ENCODE data around the gene FAM98A. TPM values are rescaled to one million over a fixed set of nuclear protein-coding genes. Genes with fewer than 3 reads are reported as not detected.

Gene FAM98A
- total and polyA plus RNA-seq, 10 of the 15 experiments (the other 5 are each of a cell fraction or from before 2014, with no cell fraction given), result 29.7 to 231 (median 80.2) TPM

- ChIA-PET RAD21 (ENCODE audit: unreplicated experiment) (interaction anchor here (1.6 kb wide), 1 partner anchor 63 kb away, joined by 3 read pairs; no protein-coding TSS in a partner anchor), CTCF (interaction anchor here (0.6 to 1.4 kb wide), 2 partner anchors 81 to 94 kb away, joined by 4 to 5 read pairs; no protein-coding TSS in a partner anchor), SMC1A (ENCODE audit: uncharacterized antibody, unreplicated experiment) (interaction anchor here (1.0 to 1.1 kb wide), 2 partner anchors 14 to 56 kb away, joined by 3 read pairs; no protein-coding TSS in a partner anchor), POLR2A (no interaction called here)
- no peaks in the 10 kb centered on the region for H4K20me1 ChIP-seq (ENCODE audit: control insufficient read depth, insufficient read depth)
- no peak overlapping the region for H3K4me2 ChIP-seq (ENCODE audit: control insufficient read depth, insufficient read depth)
- H3K27ac ChIP-seq (ENCODE audit: control insufficient read depth, insufficient read depth), result no peak overlapping the region
- in situ Hi-C loops (cut with MboI) (no loop called here), intact Hi-C loops (cut with micrococcal nuclease; ENCODE audit: unreplicated experiment) (no loop called here)
- H3K9ac ChIP-seq (ENCODE audit: control insufficient read depth, insufficient read depth, low read length), result no peak overlapping the region
- WGBS (ENCODE audit: insufficient coverage, insufficient replicate concordance, low lambda C conversion rate, missing lambda C conversion rate), result 96% methylated on average over 2 of the region's 2 CpGs
- DNase-seq (ENCODE audit: low read depth, low spot score) (no peak), ATAC-seq (no peak), FAIRE-seq (no peak)
- TF ChIP-seq TARDBP (IDR thresholded peaks at IDR 0.05; ENCODE audit: borderline replicate concordance) (no peak), REST (IDR thresholded peaks at IDR 0.05; ENCODE audit: low read depth, low read length) (no peak), RCOR1 (conservative IDR thresholded peaks at IDR 0.05; ENCODE audit: low read depth, low read length) (no peak), KAT2A (conservative IDR thresholded peaks at IDR 0.05; ENCODE audit: control insufficient read depth, low read depth, low read length) (no peak)
- TF ChIP-seq, protein P1, sequence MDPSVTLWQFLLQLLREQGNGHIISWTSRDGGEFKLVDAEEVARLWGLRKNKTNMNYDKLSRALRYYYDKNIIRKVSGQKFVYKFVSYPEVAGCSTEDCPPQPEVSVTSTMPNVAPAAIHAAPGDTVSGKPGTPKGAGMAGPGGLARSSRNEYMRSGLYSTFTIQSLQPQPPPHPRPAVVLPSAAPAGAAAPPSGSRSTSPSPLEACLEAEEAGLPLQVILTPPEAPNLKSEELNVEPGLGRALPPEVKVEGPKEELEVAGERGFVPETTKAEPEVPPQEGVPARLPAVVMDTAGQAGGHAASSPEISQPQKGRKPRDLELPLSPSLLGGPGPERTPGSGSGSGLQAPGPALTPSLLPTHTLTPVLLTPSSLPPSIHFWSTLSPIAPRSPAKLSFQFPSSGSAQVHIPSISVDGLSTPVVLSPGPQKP (IDR thresholded peaks at IDR 0.05; ENCODE audit: low read depth, low read length), result no peak
- no peaks in the 10 kb centered on the region for H3K27me3 ChIP-seq (replicated peaks in 1 of 2; ENCODE audit: control insufficient read depth in 2 of 2, insufficient read depth in 2 of 2, low read length in 1 of 2)
- H3K9me3 ChIP-seq (replicated peaks; ENCODE audit: control insufficient read depth, insufficient read depth, low read length), result no peaks in the 10 kb centered on the region
- H3K4me1 ChIP-seq (ENCODE audit: control insufficient read depth, insufficient read depth, low read length), result no peaks in the 10 kb centered on the region
- no peak overlapping the region for H2AFZ ChIP-seq (ENCODE audit: control insufficient read depth, low read depth, low read length)
- H3K36me3 ChIP-seq (ENCODE audit: control insufficient read depth in 2 of 2, insufficient read depth in 2 of 2, low read length in 1 of 2), result peaks cover 3 to 43% of the 10 kb centered on the region in 2 experiments
- H3K4me3 ChIP-seq, result no peak overlapping the region
- no peaks in the 10 kb centered on the region for H3K79me2 ChIP-seq (ENCODE audit: control insufficient read depth, insufficient read depth, low read length)
- no TSS peak for BruUV-seq (replicated peaks)
These were observed 39.1 kb downstream of the FAM98A start for GRCh38 chr2:33560017-33560416.
